Nephron (organoid): ENCODE measurements around the gene IL31.
A peak's percentile ranks its signal among the peaks of the same experiment; 100 is the strongest.

Experiments used
- H3K27ac Mint-ChIP-seq, 3 experiments: 2 replicates each; pipeline ENCODE4 v1.8.0; 2020; ENCODE audit warnings: mixed read lengths in 3 of 3, mild to moderate bottlenecking in 2 of 3, moderate library complexity in 1 of 3
- H3K27me3 Mint-ChIP-seq: 2 replicates; pipeline ENCODE4 v1.8.0; 2021; ENCODE audit warnings: low read depth, mild to moderate bottlenecking, moderate library complexity, mixed read lengths
- H3K36me3 Mint-ChIP-seq: 2 replicates; pipeline ENCODE4 v1.8.0; 2020; ENCODE audit warnings: low read depth, mixed read lengths
- H3K4me1 Mint-ChIP-seq: 2 replicates; pipeline ENCODE4 v1.8.0; 2020; ENCODE audit warnings: mixed read lengths
- H3K4me3 Mint-ChIP-seq, 3 experiments: 2 replicates each; pipeline ENCODE4 v1.8.0; 2020; ENCODE audit warnings: mild to moderate bottlenecking in 3 of 3, mixed read lengths in 3 of 3, moderate library complexity in 2 of 3
- H3K9me3 Mint-ChIP-seq: 2 replicates; pipeline ENCODE4 v1.8.0; 2020; ENCODE audit warnings: mixed read lengths
- CTCF ChIP-seq, 3 experiments: fragments of 200-600 bp; sonication (generic); IDR thresholded peaks; one replicate each; pipeline ENCODE4 v1.5.0; 2021; ENCODE audit warnings: antibody characterized with exemption in 3 of 3; ENCODE audit not compliant: unreplicated experiment in 3 of 3

IL31 gene

GRCh38 chr12:122123051-122123760 is 50.8 kb downstream of the IL31 start:
- Mint-ChIP-seq H3K4me3 (no peak overlapping the region), H3K27me3 (no peaks in the 10 kb centered on the region), H3K9me3 (no peaks in the 10 kb centered on the region), H3K36me3 (peaks cover 7% of the 10 kb centered on the region), H3K4me1 (peaks cover 13% of the 10 kb centered on the region), H3K27ac (peak overlapping the region; percentile 33 to 67 (median 43))
- peak; percentile 83 to 86 (median 85) for TF ChIP-seq CTCF (IDR thresholded peaks at IDR 0.05; ENCODE audit: unreplicated experiment in 3 of 3)
